ENCODE measurements around the gene ZPBP. TPM values are rescaled to one million over a fixed set of nuclear protein-coding genes. Genes with fewer than 3 reads are reported as not detected.
"Not testable (repeated sequence)": the region's sequence is repeated elsewhere in the genome, so short reads cannot be mapped to it uniquely, and the experiment has no call there.

Gene ZPBP
- total RNA-seq, 1 experiment from 2014 or later, result not detected

DNA sequence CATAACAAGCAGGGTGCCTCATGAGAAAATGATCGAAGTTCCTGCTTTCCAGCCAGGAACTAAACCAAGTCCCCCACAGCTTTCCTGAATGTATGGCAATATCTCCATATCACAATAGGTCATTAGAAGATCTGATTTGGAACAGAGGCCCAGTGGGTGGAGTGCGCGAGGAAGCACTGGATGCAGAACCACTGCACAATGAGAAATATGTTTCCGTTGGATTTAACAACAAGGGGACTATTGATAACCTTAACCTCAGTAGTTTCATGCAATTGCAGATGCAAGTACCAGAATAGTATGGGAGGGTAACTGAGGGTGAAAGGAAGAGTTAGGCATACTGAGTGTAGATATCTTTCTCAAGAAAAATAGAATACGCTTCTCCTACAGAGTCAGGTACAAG lies 45.3 kb downstream of the ZPBP start:
- no peak overlapping the region for H3K9ac ChIP-seq (ENCODE audit: extremely low read depth, insufficient read length, low read length)
- Mint-ChIP-seq H3K4me1 (no peaks in the 10 kb centered on the region), H3K27me3 (ENCODE audit: low read depth) (no peaks in the 10 kb centered on the region), H3K36me3 (ENCODE audit: insufficient read depth in 1 of 3, low read depth in 3 of 3) (peaks cover 2 to 20% (median 6%) of the 10 kb centered on the region in 3 experiments; a peak in 5 of 7 replicates), H3K9me3 (peaks cover 25 to 39% of the 10 kb centered on the region in 2 experiments), H3K4me3 (no peak overlapping the region), H3K27ac (no peak overlapping the region)
- H3K4me2 ChIP-seq (ENCODE audit: insufficient read depth, insufficient read length, low read length), result no peak overlapping the region
- H2BK12ac ChIP-seq (ENCODE audit: insufficient read length, low read depth, low read length), result no peak overlapping the region
- H4K5ac ChIP-seq (ENCODE audit: insufficient read length, low read depth, low read length), result no peak overlapping the region
- no peaks in the 10 kb centered on the region for H3K79me1 ChIP-seq (ENCODE audit: insufficient read depth, low read depth, low read length, poor library complexity, severe bottlenecking)
- no peaks in the 10 kb centered on the region for H3K27me3 ChIP-seq (ENCODE audit: insufficient read depth, low read length)
- no peak overlapping the region for H2BK5ac ChIP-seq (ENCODE audit: insufficient read length, low read length)
- no peak overlapping the region for H3K56ac ChIP-seq (ENCODE audit: insufficient read length, low read depth, low read length)
- H3T11ph ChIP-seq (ENCODE audit: low read length), result no peak overlapping the region
- H3K4ac ChIP-seq (ENCODE audit: low read depth, low read length), result no peak overlapping the region
- H3K14ac ChIP-seq (ENCODE audit: insufficient read depth, low read length), result no peak overlapping the region
- no peak overlapping the region for H4K91ac ChIP-seq (ENCODE audit: insufficient read length, low read depth, low read length)
- no peaks in the 10 kb centered on the region for H4K20me1 ChIP-seq (ENCODE audit: control insufficient read depth, insufficient read depth, insufficient read length)
- H2AK5ac ChIP-seq (ENCODE audit: insufficient read length, low read length), result no peak overlapping the region
- no peaks in the 10 kb centered on the region for H3K23me2 ChIP-seq (ENCODE audit: insufficient read length, low read depth, low read length, poor library complexity, severe bottlenecking)
- no peak overlapping the region for H2BK15ac ChIP-seq (ENCODE audit: low read depth, low read length)
- no peak overlapping the region for H2BK20ac ChIP-seq (ENCODE audit: low read depth, low read length, poor library complexity, severe bottlenecking)
- no peaks in the 10 kb centered on the region for H3K4me1 ChIP-seq (ENCODE audit: insufficient read depth, low read length)
- no peaks in the 10 kb centered on the region for H3K79me2 ChIP-seq (ENCODE audit: insufficient read depth, low read length)
- no peak overlapping the region for H3K23ac ChIP-seq (ENCODE audit: insufficient read length, low read depth, low read length)
- no peak overlapping the region for H2AFZ ChIP-seq (ENCODE audit: low read length)
- TF ChIP-seq, protein P1, sequence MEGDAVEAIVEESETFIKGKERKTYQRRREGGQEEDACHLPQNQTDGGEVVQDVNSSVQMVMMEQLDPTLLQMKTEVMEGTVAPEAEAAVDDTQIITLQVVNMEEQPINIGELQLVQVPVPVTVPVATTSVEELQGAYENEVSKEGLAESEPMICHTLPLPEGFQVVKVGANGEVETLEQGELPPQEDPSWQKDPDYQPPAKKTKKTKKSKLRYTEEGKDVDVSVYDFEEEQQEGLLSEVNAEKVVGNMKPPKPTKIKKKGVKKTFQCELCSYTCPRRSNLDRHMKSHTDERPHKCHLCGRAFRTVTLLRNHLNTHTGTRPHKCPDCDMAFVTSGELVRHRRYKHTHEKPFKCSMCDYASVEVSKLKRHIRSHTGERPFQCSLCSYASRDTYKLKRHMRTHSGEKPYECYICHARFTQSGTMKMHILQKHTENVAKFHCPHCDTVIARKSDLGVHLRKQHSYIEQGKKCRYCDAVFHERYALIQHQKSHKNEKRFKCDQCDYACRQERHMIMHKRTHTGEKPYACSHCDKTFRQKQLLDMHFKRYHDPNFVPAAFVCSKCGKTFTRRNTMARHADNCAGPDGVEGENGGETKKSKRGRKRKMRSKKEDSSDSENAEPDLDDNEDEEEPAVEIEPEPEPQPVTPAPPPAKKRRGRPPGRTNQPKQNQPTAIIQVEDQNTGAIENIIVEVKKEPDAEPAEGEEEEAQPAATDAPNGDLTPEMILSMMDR (conservative IDR thresholded peaks at IDR 0.05), result no peak
- DNase-seq, result no peak
- WGBS (ENCODE audit: extremely low coverage, insufficient read length, low lambda C conversion rate), result no CpG with 5 or more reads among the region's 5 CpGs
- no peak overlapping the region for H3K27ac ChIP-seq (ENCODE audit: insufficient read length, low read depth, low read length)
- H3K18ac ChIP-seq (ENCODE audit: insufficient read length, low read depth, low read length), result no peak overlapping the region
- no peaks in the 10 kb centered on the region for H3K9me3 ChIP-seq (ENCODE audit: control insufficient read depth, low read depth, low read length)
- no peak overlapping the region for H4K8ac ChIP-seq (replicated peaks; ENCODE audit: insufficient read length, low read depth, low read length)
- H2BK120ac ChIP-seq (ENCODE audit: low read depth, low read length, poor library complexity, severe bottlenecking), result no peak overlapping the region

DNA sequence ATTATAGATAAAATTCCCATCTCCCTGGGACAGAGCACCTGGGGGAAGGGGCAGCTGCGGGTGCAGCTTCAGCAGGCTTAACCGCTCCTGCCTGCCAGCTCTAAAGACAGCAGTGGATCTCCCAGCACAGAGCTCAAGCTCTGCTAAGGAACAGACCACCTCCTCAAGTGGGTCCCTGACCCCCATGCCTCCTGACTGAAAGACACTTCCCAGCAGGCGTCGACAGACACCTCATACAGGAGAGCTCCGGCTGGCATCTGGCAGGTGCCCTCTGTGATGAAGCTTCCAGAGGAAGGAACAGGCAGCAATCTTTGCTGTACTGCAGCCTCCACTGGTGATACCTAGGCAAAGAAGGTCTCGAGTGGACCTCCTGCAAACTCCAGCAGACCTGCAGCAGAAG lies 51.9 kb downstream of the ZPBP start:
- H3K27me3 Mint-ChIP-seq (ENCODE audit: low read depth); H2BK15ac ChIP-seq (ENCODE audit: low read depth, low read length); H3K23me2 ChIP-seq (ENCODE audit: insufficient read length, low read depth, low read length, poor library complexity, severe bottlenecking); H4K20me1 ChIP-seq (ENCODE audit: control insufficient read depth, insufficient read depth, insufficient read length); H3K4me3 Mint-ChIP-seq; H3K9me3 ChIP-seq (ENCODE audit: control insufficient read depth, low read depth, low read length); H2BK5ac ChIP-seq (ENCODE audit: insufficient read length, low read length); H3K56ac ChIP-seq (ENCODE audit: insufficient read length, low read depth, low read length); H3K4ac ChIP-seq (ENCODE audit: low read depth, low read length); H2BK20ac ChIP-seq (ENCODE audit: low read depth, low read length, poor library complexity, severe bottlenecking); H3T11ph ChIP-seq (ENCODE audit: low read length); H2AFZ ChIP-seq (ENCODE audit: low read length); H3K4me2 ChIP-seq (ENCODE audit: insufficient read depth, insufficient read length, low read length); H3K23ac ChIP-seq (ENCODE audit: insufficient read length, low read depth, low read length); H4K91ac ChIP-seq (ENCODE audit: insufficient read length, low read depth, low read length); DNase-seq; H3K9ac ChIP-seq (ENCODE audit: extremely low read depth, insufficient read length, low read length); H4K5ac ChIP-seq (ENCODE audit: insufficient read length, low read depth, low read length); H3K79me1 ChIP-seq (ENCODE audit: insufficient read depth, low read depth, low read length, poor library complexity, severe bottlenecking); H3K18ac ChIP-seq (ENCODE audit: insufficient read length, low read depth, low read length); H3K27ac ChIP-seq (ENCODE audit: insufficient read length, low read depth, low read length); H3K14ac ChIP-seq (ENCODE audit: insufficient read depth, low read length); H2AK5ac ChIP-seq (ENCODE audit: insufficient read length, low read length); H3K27ac Mint-ChIP-seq; H4K8ac ChIP-seq (replicated peaks; ENCODE audit: insufficient read length, low read depth, low read length); H2BK12ac ChIP-seq (ENCODE audit: insufficient read length, low read depth, low read length); H3K79me2 ChIP-seq (ENCODE audit: insufficient read depth, low read length); H3K4me1 ChIP-seq (ENCODE audit: insufficient read depth, low read length); H2BK120ac ChIP-seq (ENCODE audit: low read depth, low read length, poor library complexity, severe bottlenecking); H3K27me3 ChIP-seq (ENCODE audit: insufficient read depth, low read length); H3K4me1 Mint-ChIP-seq; H3K36me3 Mint-ChIP-seq (ENCODE audit: insufficient read depth in 1 of 3, low read depth in 3 of 3): not testable (repeated sequence)
- peaks cover 14 to 27% of the 10 kb centered on the region in 2 experiments for H3K9me3 Mint-ChIP-seq
- no CpG with 5 or more reads among the region's 6 CpGs for WGBS (ENCODE audit: extremely low coverage, insufficient read length, low lambda C conversion rate)

Data from H9 (cell line).